Nephron progenitor cell (in vitro differentiated cells): ENCODE data around the gene SLC25A30.
"Not testable (repeated sequence)": the region's sequence is repeated elsewhere in the genome, so short reads cannot be mapped to it uniquely, and the experiment has no call there.

ENCODE experiments used
- DNase-seq: peaks from one replicate; pipeline ENCODE4 v3.0.0; 2021
- H3K27ac Mint-ChIP-seq: 2 replicates; pipeline ENCODE4 v1.8.0; 2021; ENCODE audit warnings: mild to moderate bottlenecking, moderate library complexity, mixed read lengths
- H3K27me3 Mint-ChIP-seq: 2 replicates; pipeline ENCODE4 v1.8.0; 2021; ENCODE audit warnings: mild to moderate bottlenecking, low read depth, mixed read lengths; ENCODE audit not compliant: poor library complexity
- H3K36me3 Mint-ChIP-seq: 2 replicates; pipeline ENCODE4 v1.8.0; 2021; ENCODE audit warnings: low read depth, mixed read lengths
- H3K4me1 Mint-ChIP-seq: 2 replicates; pipeline ENCODE4 v1.8.0; 2021; ENCODE audit warnings: mixed read lengths
- H3K4me3 Mint-ChIP-seq: 2 replicates; pipeline ENCODE4 v1.8.0; 2021; ENCODE audit warnings: mild to moderate bottlenecking, moderate library complexity, mixed read lengths
- H3K9me3 Mint-ChIP-seq: 2 replicates; pipeline ENCODE4 v1.8.0; 2021; ENCODE audit warnings: mild to moderate bottlenecking, moderate library complexity, mixed read lengths
- TF ChIP-seq, protein P1 (sequence below): fragments of 200-600 bp; sonication (generic); IDR thresholded peaks from 2 replicates; pipeline ENCODE4 v1.5.0; 2021; ENCODE audit warnings: antibody characterized with exemption

The SLC25A30 gene

DNA sequence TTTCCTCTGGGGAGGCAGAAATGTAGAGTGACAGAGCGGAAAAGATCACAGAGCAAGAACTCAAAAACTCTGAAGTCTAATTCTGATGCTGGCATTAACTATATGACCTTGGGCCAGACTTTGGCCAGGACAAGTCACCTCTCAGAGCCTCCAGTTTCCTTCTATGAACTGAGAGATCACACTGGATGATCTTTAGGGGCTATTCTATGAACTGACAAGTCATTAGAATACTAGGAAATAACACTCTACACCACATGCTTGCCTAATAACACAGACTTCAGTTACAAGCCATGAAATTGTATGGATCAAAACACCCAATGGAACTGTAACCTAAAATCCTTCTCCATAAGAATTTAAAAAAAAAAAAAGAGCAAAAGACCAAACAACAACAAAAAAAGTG lies 16.9 kb downstream of the SLC25A30 start:
- Mint-ChIP-seq H3K4me1 (peaks cover 6% of the 10 kb centered on the region), H3K36me3 (peaks cover 66% of the 10 kb centered on the region)
- TF ChIP-seq, protein P1, sequence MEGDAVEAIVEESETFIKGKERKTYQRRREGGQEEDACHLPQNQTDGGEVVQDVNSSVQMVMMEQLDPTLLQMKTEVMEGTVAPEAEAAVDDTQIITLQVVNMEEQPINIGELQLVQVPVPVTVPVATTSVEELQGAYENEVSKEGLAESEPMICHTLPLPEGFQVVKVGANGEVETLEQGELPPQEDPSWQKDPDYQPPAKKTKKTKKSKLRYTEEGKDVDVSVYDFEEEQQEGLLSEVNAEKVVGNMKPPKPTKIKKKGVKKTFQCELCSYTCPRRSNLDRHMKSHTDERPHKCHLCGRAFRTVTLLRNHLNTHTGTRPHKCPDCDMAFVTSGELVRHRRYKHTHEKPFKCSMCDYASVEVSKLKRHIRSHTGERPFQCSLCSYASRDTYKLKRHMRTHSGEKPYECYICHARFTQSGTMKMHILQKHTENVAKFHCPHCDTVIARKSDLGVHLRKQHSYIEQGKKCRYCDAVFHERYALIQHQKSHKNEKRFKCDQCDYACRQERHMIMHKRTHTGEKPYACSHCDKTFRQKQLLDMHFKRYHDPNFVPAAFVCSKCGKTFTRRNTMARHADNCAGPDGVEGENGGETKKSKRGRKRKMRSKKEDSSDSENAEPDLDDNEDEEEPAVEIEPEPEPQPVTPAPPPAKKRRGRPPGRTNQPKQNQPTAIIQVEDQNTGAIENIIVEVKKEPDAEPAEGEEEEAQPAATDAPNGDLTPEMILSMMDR = no peak

GRCh38 chr13:45398877-45399276 lies 19.3 kb downstream of the SLC25A30 start:
- peaks cover 59% of the 10 kb centered on the region for H3K36me3 Mint-ChIP-seq
- H3K27ac Mint-ChIP-seq = no peak overlapping the region
- H3K27me3 Mint-ChIP-seq = peaks cover 2% of the 10 kb centered on the region

More for the DNA sequence above, 16.9 kb downstream of the SLC25A30 start:
- H3K9me3 Mint-ChIP-seq = no peaks in the 10 kb centered on the region
- no peak overlapping the region for H3K27ac Mint-ChIP-seq
- peaks cover 2% of the 10 kb centered on the region for H3K27me3 Mint-ChIP-seq
- DNase-seq = no peak
- H3K4me3 Mint-ChIP-seq = no peak overlapping the region

DNA sequence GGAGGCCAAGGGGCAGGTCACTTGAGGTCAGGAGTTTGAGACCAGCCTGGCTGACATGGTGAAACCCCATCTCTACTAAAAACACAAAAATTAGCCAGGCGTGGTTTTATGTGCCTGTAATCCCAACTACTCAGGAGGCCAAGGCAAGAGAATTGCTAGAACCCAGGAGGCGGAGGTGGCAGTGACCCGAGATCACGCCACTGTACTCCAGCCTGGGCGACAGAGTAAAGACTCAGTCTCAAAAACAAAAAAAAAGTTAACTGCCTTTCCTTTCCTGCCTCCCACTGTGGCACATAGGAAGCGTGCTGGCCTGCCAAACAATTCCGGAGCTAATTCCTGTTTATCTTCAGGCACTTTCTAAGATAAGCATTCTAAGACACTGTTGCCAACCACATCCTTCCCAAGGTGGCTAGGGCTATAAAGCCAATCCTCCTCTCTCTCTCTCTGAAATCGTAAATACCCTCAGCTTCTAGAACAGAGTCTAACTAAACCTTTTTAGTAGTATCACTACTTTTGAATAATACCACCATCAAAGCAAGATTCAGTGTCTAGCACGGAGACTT lies 21.6 kb downstream of the SLC25A30 start:
- H3K9me3 Mint-ChIP-seq = no peaks in the 10 kb centered on the region
- H3K36me3 Mint-ChIP-seq = peaks cover 54% of the 10 kb centered on the region
- TF ChIP-seq, protein P1 = no peak
- peak overlapping the region; percentile 12 for H3K27ac Mint-ChIP-seq
- peaks cover 2% of the 10 kb centered on the region for H3K27me3 Mint-ChIP-seq
- DNase-seq = peak; percentile 21
- H3K4me1 Mint-ChIP-seq = peaks cover 25% of the 10 kb centered on the region
- H3K4me3 Mint-ChIP-seq = no peak overlapping the region

More at GRCh38 chr13:45398877-45399276, 19.3 kb downstream of the SLC25A30 start:
- peaks cover 25% of the 10 kb centered on the region for H3K4me1 Mint-ChIP-seq
- no peaks in the 10 kb centered on the region for H3K9me3 Mint-ChIP-seq
- DNase-seq = no peak
- TF ChIP-seq, protein P1 = no peak
- H3K4me3 Mint-ChIP-seq = no peak overlapping the region

DNA sequence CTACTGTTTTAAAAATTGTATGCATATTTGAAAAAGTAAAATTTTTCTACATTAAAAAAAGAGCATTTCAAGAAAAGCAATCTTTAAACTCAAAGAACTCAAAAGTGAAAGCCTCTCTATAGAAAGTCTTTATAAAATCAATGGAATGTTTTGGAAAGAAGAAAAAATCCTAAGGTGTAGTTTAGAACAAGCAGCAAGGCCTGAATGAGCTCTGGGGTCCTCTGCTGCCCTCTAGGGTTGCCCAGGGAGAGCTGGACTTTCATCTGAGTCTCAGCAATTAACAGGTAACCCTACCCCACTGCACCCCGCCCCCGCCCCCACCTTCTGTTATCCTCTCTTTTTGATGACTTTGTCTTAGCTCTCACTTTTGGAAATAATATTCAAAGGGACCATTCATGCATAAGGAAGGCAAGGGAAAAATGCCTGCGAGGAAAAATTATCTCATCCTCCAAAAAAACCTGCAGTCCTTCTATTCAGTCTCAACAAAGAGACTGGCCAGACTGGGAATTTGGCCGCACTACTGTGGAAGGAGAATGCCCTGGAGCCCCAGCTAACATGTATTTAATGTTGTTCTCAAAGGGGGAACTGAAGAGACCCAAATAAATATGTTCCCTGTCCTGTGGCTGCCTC lies 24.1 kb downstream of the SLC25A30 start:
- TF ChIP-seq, protein P1 = peak; percentile 73
- H3K9me3 Mint-ChIP-seq = no peaks in the 10 kb centered on the region
- no peak overlapping the region for H3K4me3 Mint-ChIP-seq
- H3K27ac Mint-ChIP-seq = peak overlapping the region; percentile 70
- peaks cover 62% of the 10 kb centered on the region for H3K36me3 Mint-ChIP-seq
- no peaks in the 10 kb centered on the region for H3K27me3 Mint-ChIP-seq
- DNase-seq = peak; percentile 56
- peaks cover 25% of the 10 kb centered on the region for H3K4me1 Mint-ChIP-seq

DNA sequence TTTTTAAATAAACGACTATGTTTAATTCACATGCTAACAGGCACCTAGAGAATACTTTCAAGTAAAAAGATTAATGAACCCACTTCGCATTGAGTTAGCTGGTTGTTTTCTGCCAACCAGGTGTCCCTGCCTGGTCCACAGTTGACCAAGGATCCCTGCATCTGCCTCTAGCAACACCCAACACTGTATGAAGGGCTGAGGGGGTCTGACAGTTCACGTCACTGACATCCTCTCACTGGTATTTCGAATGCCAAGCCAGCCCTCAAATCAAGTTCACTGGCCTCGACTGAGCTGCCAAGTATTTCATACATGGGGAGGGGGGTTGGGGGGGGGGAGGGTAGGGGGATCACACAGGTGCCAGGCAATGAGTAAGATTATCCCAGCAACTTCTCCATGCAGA lies 25.4 kb downstream of the SLC25A30 start:
- no peak for DNase-seq
- Mint-ChIP-seq H3K27me3 (no peaks in the 10 kb centered on the region), H3K27ac (no peak overlapping the region), H3K9me3 (no peaks in the 10 kb centered on the region), H3K36me3 (peaks cover 59% of the 10 kb centered on the region), H3K4me1 (peaks cover 25% of the 10 kb centered on the region), H3K4me3 (no peak overlapping the region)
- TF ChIP-seq, protein P1 = no peak

GRCh38 chr13:45391926-45392325 lies 26.2 kb downstream of the SLC25A30 start:
- TF ChIP-seq, protein P1 = no peak
- no peak for DNase-seq
- H3K36me3 Mint-ChIP-seq = peaks cover 59% of the 10 kb centered on the region
- H3K9me3 Mint-ChIP-seq = no peaks in the 10 kb centered on the region
- no peak overlapping the region for H3K4me3 Mint-ChIP-seq
- H3K27me3 Mint-ChIP-seq = no peaks in the 10 kb centered on the region
- H3K4me1 Mint-ChIP-seq = peaks cover 24% of the 10 kb centered on the region
- H3K27ac Mint-ChIP-seq = peak overlapping the region; percentile 66

DNA sequence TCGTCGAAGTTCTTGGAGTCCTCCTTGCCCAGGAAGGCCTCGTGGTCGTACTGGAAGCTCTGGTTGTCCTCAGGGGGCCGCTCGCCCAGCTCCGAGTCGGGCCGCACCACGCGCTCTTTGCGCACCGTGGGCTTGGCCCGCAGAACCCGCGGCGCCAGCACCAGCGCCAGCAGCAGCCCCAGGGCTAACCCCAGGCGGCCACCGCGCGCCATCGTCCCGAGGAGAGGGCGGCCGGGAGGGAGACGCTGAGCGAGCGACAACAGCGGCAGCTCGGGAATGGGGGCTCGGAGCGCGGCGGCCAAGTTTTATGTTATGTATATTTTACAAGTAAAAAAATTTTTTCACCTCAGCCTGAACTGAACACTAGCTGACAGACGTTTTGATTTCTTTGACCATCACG lies 27.0 kb downstream of the SLC25A30 start:
- H3K9me3 Mint-ChIP-seq, DNase-seq, H3K27ac Mint-ChIP-seq, H3K27me3 Mint-ChIP-seq, H3K4me3 Mint-ChIP-seq: not testable (repeated sequence)
- Mint-ChIP-seq H3K4me1 (peaks cover 18% of the 10 kb centered on the region), H3K36me3 (peaks cover 62% of the 10 kb centered on the region)

- H3K9me3 Mint-ChIP-seq, H3K27me3 Mint-ChIP-seq, H3K4me3 Mint-ChIP-seq, DNase-seq: not testable (repeated sequence)
- H3K4me1 Mint-ChIP-seq = peaks cover 13% of the 10 kb centered on the region
- H3K36me3 Mint-ChIP-seq = peaks cover 63% of the 10 kb centered on the region
- H3K27ac Mint-ChIP-seq = peak overlapping the region; percentile 40
Measured at GRCh38 chr13:45390348-45390747, 27.8 kb downstream of the SLC25A30 start.
